HepG2 (cell line): Measurements from ENCODE around the gene PNPLA8. TPM values are rescaled to one million over a fixed set of nuclear protein-coding genes. Genes with fewer than 3 reads are reported as not detected.

Source experiments
- ATAC-seq: fragments of 200-7000 bp; cut with Tn5 transposase; 3 replicates; pipeline ENCODE4 v1.9.1; 2020; ENCODE audit warnings: mild to moderate bottlenecking, moderate library complexity
- BruUV-seq: library from RNA; stranded (reverse); fragments of 400-500 nt; replicated peaks from 2 replicates; lab custom pipeline; 2021; lab: Mats Ljungman, UMichigan
- CTCF ChIA-PET: fragments of 300-600 bp; formaldehyde crosslinking; extraction: SDS; loops from one replicate; lab custom pipeline; 2021; ENCODE audit warnings: low total read pairs, inconsistent platforms, low intra/inter-chr PET ratio; lab: Yijun Ruan, JAX
- POLR2A ChIA-PET: fragments of 350-600 bp; sonication (Branson Sonifier 250); formaldehyde crosslinking; loops from one replicate; lab custom pipeline; 2020; ENCODE audit warnings: antibody characterized with exemption, inconsistent platforms; lab: Yijun Ruan, JAX
- DNase-seq: peaks from one replicate; pipeline ENCODE4 v3.0.0-alpha.2; 2015; ENCODE audit warnings: low spot score
- FAIRE-seq: peaks from 3 replicates; lab custom pipeline; 2011; peaks lifted over from hg19 to GRCh38; lab: Jason Lieb, UNC
- H2AFZ ChIP-seq: one replicate; pipeline ENCODE4 v1.6.1; 2011; ENCODE audit warnings: low read length, inconsistent platforms
- H3K27ac ChIP-seq: fragments of 300-600 bp; 3 replicates; pipeline ENCODE4 v1.8.0; 2011; ENCODE audit warnings: mixed run types, mild to moderate bottlenecking, mixed read lengths, low read length, inconsistent platforms; ENCODE audit not compliant: insufficient read depth; ENCODE audit errors: extremely low read length
- H3K27me3 ChIP-seq, 2 experiments: fragments of 200-600 bp in 1 of 2; 2 replicates in 1 of 2; 3 replicates in 1 of 2; pipeline versions ENCODE4 v1.6.0 to v1.8.0; 2011; ENCODE audit warnings: low read length in 2 of 2, mild to moderate bottlenecking in 2 of 2, moderate library complexity in 2 of 2, inconsistent platforms in 1 of 2; ENCODE audit not compliant: insufficient read depth in 2 of 2, control insufficient read depth in 1 of 2
- H3K36me3 ChIP-seq, 2 experiments: fragments of 200-600 bp in 1 of 2; replicated peaks in 1 of 2; 2 replicates in 1 of 2; 3 replicates in 1 of 2; pipeline versions ENCODE4 v1.5.1 to v1.8.0; 2011; ENCODE audit warnings: low read length in 2 of 2, inconsistent platforms in 1 of 2; ENCODE audit not compliant: insufficient read depth in 2 of 2, control insufficient read depth in 1 of 2
- H3K4me1 ChIP-seq: 2 replicates; pipeline ENCODE4 v1.5.1; 2012; ENCODE audit warnings: low read length, inconsistent platforms; ENCODE audit not compliant: insufficient read depth
- H3K4me2 ChIP-seq: 2 replicates; pipeline ENCODE4 v1.6.0; 2011; ENCODE audit warnings: low read depth, low read length, inconsistent platforms
- H3K4me3 ChIP-seq, 3 experiments: fragments of 200-600 bp in 1 of 3; sonication (generic), shearing (Covaris generic) in 1 of 3; replicated peaks in 1 of 3; 2 replicates each; pipeline ENCODE4 v1.5.1; 2011 to 2016; ENCODE audit warnings: low read length in 3 of 3, inconsistent platforms in 2 of 3, low read depth in 2 of 3, mild to moderate bottlenecking in 2 of 3, control low read depth in 1 of 3, mixed read lengths in 1 of 3; ENCODE audit not compliant: insufficient read depth in 1 of 3
- H3K79me2 ChIP-seq: one replicate; pipeline ENCODE4 v1.6.1; 2011; ENCODE audit warnings: low read length, inconsistent platforms; ENCODE audit not compliant: insufficient read depth
- H3K9ac ChIP-seq: 2 replicates; pipeline ENCODE4 v1.6.0; 2011; ENCODE audit warnings: mild to moderate bottlenecking, low read depth, low read length, inconsistent platforms; ENCODE audit not compliant: insufficient read depth
- H3K9me3 ChIP-seq: 2 replicates; pipeline ENCODE4 v1.5.1; 2012; ENCODE audit warnings: mild to moderate bottlenecking, low read length
- H4K20me1 ChIP-seq: 2 replicates; pipeline ENCODE4 v1.6.0; 2011; ENCODE audit warnings: inconsistent platforms, mild to moderate bottlenecking, low read length, moderate library complexity; ENCODE audit not compliant: insufficient read depth
- ARHGAP35 ChIP-seq: sonication (generic); formaldehyde crosslinking; IDR thresholded peaks from 2 replicates; pipeline ENCODE4 v1.9.0; 2022; ENCODE audit warnings: mild to moderate bottlenecking, inconsistent platforms, moderate library complexity, missing genetic modification reagents, borderline replicate concordance
- BRCA1 ChIP-seq: sonication (generic); formaldehyde crosslinking; IDR thresholded peaks from 2 replicates; pipeline ENCODE4 v1.4.0; 2020; ENCODE audit warnings: missing genetic modification reagents
- DNMT3B ChIP-seq: conservative IDR thresholded peaks from 2 replicates; pipeline ENCODE4 v1.6.1; 2016; ENCODE audit warnings: missing biosample characterization, control low read depth
- HMG20B ChIP-seq: conservative IDR thresholded peaks from 2 replicates; pipeline ENCODE4 v1.6.1; 2016; ENCODE audit warnings: missing genetic modification reagents, missing compliant biosample characterization
- HOXA3 ChIP-seq: sonication (generic); formaldehyde crosslinking; IDR thresholded peaks from 2 replicates; pipeline ENCODE4 v1.5.0; 2020; ENCODE audit warnings: missing genetic modification reagents
- MAFG ChIP-seq: sonication (generic); formaldehyde crosslinking; IDR thresholded peaks from 2 replicates; pipeline ENCODE4 v1.5.1; 2020; ENCODE audit warnings: mild to moderate bottlenecking, missing genetic modification reagents
- RBM39 ChIP-seq: fragments of 200-400 bp; formaldehyde crosslinking; IDR thresholded peaks from one replicate; pipeline ENCODE4 v1.6.1; 2018; ENCODE audit warnings: antibody characterized with exemption, mild to moderate bottlenecking, low read depth, low read length; ENCODE audit not compliant: poor library complexity, severe bottlenecking
- ZFP36L1 ChIP-seq: sonication (generic); formaldehyde crosslinking; IDR thresholded peaks from 2 replicates; pipeline ENCODE4 v1.8.0; 2022; ENCODE audit warnings: mild to moderate bottlenecking, missing genetic modification reagents, moderate library complexity
- ZNF644 ChIP-seq: IDR thresholded peaks from 2 replicates; pipeline ENCODE4 v1.6.1; 2016; ENCODE audit warnings: low read depth
- ZNF703 ChIP-seq: sonication (generic); formaldehyde crosslinking; IDR thresholded peaks from 2 replicates; pipeline ENCODE4 v1.5.1; 2020; ENCODE audit warnings: missing genetic modification reagents, mild to moderate bottlenecking, moderate library complexity, borderline replicate concordance
- WGBS: methylation state at CpG from one replicate; pipeline ENCODE4 v1.1.6; 2017; ENCODE audit warnings: low lambda C conversion rate; 5-methylcytosine and 5-hydroxymethylcytosine counted together
- in situ Hi-C: cut with HindIII; loops from 2 replicates; pipeline ENCODE4 v1.10.0; 2017; ENCODE audit warnings: low pct_unique_long_range_greater_than_20kb; ENCODE audit not compliant: extremely low pct_ligation_motif_present
- intact Hi-C: fragments of 100-400 bp; cut with micrococcal nuclease; formaldehyde crosslinking; loops from one replicate; pipeline ENCODE4 v1.10.0; 2022; ENCODE audit not compliant: unreplicated experiment
- polyA plus RNA-seq, 8 experiments: library from polyadenylated mRNA; depleted of rRNA in 3 of 8; stranded (reverse) in 7 of 8; unstranded in 1 of 8; fragments of >200 nt; fragmentation: Illumina TruSeq in 4 of 8; extraction: Trizol in 4 of 8; gene quantifications; 2 replicates each; pipeline versions ENCODE4 v1.2.1 to v1.2.3, GENCODE V29; 2011 to 2016; ENCODE audit warnings: low read depth in 4 of 8, missing spikeins in 1 of 8, mixed read lengths in 1 of 8; ENCODE audit not compliant: insufficient read depth in 1 of 8
- total RNA-seq, 5 experiments: library from RNA; depleted of rRNA; stranded (reverse); fragments of >200 nt; fragmentation: Illumina TruSeq; extraction: Trizol; gene quantifications; 2 replicates each; pipeline ENCODE4 v1.2.3, GENCODE V29; 2016; ENCODE audit warnings: low read depth in 1 of 5
- TF ChIP-seq, protein P1 (sequence below): sonication (generic); formaldehyde crosslinking; IDR thresholded peaks from 2 replicates; pipeline ENCODE4 v1.4.0; 2020; ENCODE audit warnings: missing genetic modification reagents
- TF ChIP-seq, protein P2 (sequence below): IDR thresholded peaks from 2 replicates; pipeline ENCODE4 v1.6.1; 2012; ENCODE audit warnings: inconsistent platforms

The PNPLA8 gene
- total and polyA plus RNA-seq, 2 of the 13 experiments (the other 11 are each of a cell fraction or from before 2014, with no cell fraction given) = 6.3 to 11.4 TPM

DNA sequence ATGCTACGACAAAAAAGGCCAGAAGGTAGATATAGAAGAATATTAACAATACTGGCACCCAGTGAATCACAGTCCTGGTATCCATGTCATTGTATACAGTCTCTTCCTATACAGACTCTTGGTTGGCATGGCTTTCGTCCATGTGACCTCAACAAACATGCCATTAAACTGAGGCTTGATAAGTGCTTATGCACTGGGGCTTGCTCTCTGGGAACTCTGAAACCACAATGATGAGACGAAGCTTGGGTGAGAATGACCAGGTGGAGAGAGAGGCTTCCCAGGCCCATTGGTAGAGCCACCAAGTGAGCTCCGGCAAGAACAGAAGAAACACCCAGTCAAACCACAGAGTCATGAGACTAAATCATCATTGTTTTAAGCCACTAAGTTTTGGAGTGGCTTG is 33.2 kb downstream of the PNPLA8 start:
- Histone ChIP-seq H2AFZ (no peak overlapping the region), H3K27me3 (no peaks in the 10 kb centered on the region), H3K9me3 (no peaks in the 10 kb centered on the region), H3K9ac (no peak overlapping the region), H4K20me1 (no peaks in the 10 kb centered on the region), H3K4me3 (no peak overlapping the region), H3K36me3 (no peaks in the 10 kb centered on the region), H3K79me2 (no peaks in the 10 kb centered on the region), H3K27ac (no peak overlapping the region), H3K4me2 (no peak overlapping the region), H3K4me1 (no peaks in the 10 kb centered on the region)
- TF ChIP-seq, protein P1, sequence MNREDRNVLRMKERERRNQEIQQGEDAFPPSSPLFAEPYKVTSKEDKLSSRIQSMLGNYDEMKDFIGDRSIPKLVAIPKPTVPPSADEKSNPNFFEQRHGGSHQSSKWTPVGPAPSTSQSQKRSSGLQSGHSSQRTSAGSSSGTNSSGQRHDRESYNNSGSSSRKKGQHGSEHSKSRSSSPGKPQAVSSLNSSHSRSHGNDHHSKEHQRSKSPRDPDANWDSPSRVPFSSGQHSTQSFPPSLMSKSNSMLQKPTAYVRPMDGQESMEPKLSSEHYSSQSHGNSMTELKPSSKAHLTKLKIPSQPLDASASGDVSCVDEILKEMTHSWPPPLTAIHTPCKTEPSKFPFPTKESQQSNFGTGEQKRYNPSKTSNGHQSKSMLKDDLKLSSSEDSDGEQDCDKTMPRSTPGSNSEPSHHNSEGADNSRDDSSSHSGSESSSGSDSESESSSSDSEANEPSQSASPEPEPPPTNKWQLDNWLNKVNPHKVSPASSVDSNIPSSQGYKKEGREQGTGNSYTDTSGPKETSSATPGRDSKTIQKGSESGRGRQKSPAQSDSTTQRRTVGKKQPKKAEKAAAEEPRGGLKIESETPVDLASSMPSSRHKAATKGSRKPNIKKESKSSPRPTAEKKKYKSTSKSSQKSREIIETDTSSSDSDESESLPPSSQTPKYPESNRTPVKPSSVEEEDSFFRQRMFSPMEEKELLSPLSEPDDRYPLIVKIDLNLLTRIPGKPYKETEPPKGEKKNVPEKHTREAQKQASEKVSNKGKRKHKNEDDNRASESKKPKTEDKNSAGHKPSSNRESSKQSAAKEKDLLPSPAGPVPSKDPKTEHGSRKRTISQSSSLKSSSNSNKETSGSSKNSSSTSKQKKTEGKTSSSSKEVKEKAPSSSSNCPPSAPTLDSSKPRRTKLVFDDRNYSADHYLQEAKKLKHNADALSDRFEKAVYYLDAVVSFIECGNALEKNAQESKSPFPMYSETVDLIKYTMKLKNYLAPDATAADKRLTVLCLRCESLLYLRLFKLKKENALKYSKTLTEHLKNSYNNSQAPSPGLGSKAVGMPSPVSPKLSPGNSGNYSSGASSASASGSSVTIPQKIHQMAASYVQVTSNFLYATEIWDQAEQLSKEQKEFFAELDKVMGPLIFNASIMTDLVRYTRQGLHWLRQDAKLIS (CRISPR knock-in tag) = no peak
- no peak for TF ChIP-seq ARHGAP35 (CRISPR knock-in tag)
- no peak for TF ChIP-seq MAFG (CRISPR knock-in tag)
- TF ChIP-seq ZNF644 (CRISPR knock-in tag) = no peak
- TF ChIP-seq, protein P2, sequence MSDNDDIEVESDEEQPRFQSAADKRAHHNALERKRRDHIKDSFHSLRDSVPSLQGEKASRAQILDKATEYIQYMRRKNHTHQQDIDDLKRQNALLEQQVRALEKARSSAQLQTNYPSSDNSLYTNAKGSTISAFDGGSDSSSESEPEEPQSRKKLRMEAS = no peak
- TF ChIP-seq ZFP36L1 (CRISPR knock-in tag) = no peak
- TF ChIP-seq RBM39 = no peak
- no peak for TF ChIP-seq BRCA1 (CRISPR knock-in tag)
- TF ChIP-seq HMG20B (CRISPR knock-in tag) = no peak
- no peak for TF ChIP-seq HOXA3 (CRISPR knock-in tag)
- no peak for TF ChIP-seq ZNF703 (CRISPR knock-in tag)
- TF ChIP-seq DNMT3B = no peak
- BruUV-seq = no TSS peak
- CTCF ChIA-PET = no interaction called here
- DNase-seq (no peak), FAIRE-seq (no peak), ATAC-seq (no peak)
- WGBS = over 99% methylated on average over 4 of the region's 4 CpGs
- intact Hi-C loops = no loop called here
- in situ Hi-C loops = no loop called here
- POLR2A ChIA-PET = interaction anchor here (1.3 kb wide), 1 partner anchor 33 kb away, joined by 3 read pairs; the partner anchor contains the start of gene PNPLA8
